Activated CD8-positive, alpha-beta memory T cell treated with anti-CD3 and anti-CD28 coated beads, Interleukin-2, amount 50 U/mL, for 48 hours (primary cell): ENCODE measurements around the gene MYCBP2.
A peak's percentile ranks its signal among the peaks of the same experiment; 100 is the strongest.
"Not testable (repeated sequence)": the region's sequence is repeated elsewhere in the genome, so short reads cannot be mapped to it uniquely, and the experiment has no call there.

Source experiments
- DNase-seq: peaks from one replicate; pipeline ENCODE4 v3.0.0-alpha.2; 2020

Gene MYCBP2

DNA sequence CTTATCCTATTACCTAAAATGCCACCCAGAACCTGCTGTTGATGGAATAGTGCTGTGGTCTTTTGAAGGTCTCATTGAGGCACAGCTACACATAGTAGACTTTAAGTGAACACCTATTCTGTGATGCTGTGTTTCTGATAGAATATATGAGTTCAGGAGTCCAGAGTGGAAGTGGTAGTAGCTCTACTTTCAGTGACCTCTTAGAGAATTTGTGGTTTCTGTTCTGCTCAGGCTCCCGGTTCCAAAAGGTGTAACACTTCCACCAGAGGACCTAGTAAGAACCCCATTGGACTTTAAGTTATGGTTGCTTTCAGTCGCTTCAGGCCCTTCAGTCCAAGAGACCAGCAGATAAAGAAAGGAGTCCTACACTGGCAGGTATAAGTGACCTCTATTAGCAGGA, 11.4 kb upstream of the MYCBP2 start:
- DNase-seq, result no peak

- DNase-seq, result no peak
Observed at GRCh38 chr13:77337159-77337558, 10.3 kb upstream of the MYCBP2 start.

GRCh38 chr13:77335543-77335942, 8.6 kb upstream of the MYCBP2 start:
- no peak for DNase-seq

DNA sequence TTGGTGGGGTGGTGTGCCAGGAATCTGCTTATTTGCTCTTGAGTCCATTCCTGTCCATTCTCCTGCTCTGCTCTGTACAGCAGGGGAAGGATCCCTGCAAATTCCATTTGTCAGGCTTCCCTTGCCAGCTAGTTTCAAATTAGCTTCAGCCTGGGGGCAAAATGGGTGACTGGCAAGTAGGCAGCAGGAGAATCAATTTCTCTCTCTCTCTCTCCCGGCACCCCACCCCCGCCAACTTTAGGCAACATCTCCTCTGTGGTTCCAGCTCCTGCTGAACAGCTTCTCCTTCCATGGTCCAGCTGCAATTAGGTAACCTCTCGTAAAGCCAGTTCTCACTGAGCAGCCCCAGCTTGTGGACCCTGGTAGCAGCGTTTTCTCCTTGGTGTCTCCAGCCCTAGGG, 6.7 kb upstream of the MYCBP2 start:
- no peak for DNase-seq

- DNase-seq, result no peak
Observed at GRCh38 chr13:77331421-77331820, 4.5 kb upstream of the MYCBP2 start.

GRCh38 chr13:77329911-77330584, 3.2 kb upstream of the MYCBP2 start:
- DNase-seq, result no peak

GRCh38 chr13:77329133-77329910, 2.4 kb upstream of the MYCBP2 start:
- peak; percentile 90 for DNase-seq

GRCh38 chr13:77328819-77329132, 1.9 kb upstream of the MYCBP2 start:
- no peak for DNase-seq

DNA sequence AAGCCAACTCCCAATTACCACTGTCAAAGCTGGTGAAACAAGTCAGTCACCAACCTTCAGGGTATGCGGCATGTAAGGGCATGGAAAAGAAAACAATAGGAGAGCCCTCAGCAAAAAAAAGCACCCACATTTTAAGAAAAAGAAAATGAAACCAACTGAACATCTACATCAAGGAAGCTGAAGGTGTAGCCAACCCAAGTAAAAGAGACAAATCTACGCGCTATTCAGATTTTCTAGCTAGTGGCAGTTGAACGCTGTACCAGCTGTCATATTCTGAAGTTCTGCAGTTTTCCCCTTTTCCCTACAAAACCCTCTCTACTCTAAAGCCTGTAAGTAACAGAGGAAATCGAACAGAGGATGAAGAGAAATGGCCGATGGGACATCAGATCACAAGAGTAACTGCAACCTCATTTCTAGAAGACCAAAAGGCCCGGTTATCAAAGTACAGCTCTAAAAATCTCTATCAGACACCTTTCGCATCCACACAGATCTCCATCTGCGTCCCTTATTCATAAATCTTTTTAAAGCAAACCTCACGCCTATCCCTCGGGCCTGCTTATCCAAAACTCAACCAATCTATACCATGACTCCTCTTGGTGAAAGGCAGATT, 1.4 kb downstream of the MYCBP2 start:
- DNase-seq, result no peak

DNA sequence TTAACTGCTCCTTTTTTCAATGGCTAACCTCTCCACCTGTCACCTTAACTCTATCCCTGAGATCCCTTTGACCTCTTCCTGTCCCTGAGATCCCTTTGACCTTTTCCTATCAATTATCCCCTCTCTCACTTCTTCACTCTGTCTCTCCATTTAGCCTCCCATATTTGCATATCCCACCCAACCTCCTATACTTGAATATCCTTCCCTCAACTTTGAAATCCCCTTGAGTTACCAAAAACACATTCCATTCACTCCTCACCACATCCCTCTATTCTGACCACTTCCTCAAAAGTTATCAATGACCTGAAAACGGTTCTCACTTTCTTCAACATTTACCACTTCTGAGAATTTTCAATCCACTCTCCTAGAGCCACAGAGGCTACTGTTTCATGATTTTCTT, 3.0 kb downstream of the MYCBP2 start:
- DNase-seq, result no peak

DNA sequence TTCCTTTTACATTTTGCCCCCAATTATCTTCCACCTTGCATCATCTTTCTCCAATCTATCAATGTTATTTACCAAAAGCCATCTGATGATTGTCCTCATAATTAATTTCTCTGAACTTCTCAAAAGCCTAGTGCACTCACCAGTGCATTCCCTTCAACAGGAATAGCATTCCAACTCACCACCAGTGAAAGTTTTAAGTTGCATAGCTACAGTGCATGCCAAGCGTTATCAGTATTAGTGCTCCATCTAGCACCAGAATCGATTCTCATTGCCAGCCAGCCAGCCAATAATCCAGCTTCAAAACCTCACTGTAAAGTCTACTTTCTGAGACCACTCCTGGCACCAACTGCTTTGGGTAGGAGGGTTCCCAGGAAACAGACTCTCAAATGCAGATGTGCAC, 7.4 kb downstream of the MYCBP2 start:
- DNase-seq, result no peak

DNA sequence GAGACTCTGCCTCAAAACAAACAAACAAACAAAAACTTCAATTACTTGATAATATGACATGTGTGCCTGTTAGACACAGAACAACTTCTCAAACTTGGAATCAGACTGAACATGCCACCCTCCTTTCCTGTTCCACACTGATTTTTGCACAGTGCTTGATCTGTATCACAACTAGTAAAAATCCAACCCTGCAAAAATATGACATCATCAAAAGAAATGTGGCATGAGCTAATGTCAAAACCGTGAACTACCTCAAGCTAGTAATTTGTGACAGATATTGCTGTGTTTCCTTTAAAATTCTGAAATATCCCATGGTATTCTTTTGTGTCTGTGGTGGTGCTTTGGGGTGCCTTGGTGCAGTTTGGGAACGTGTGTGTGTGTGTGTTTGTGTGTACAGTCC, 8.2 kb downstream of the MYCBP2 start:
- DNase-seq, result no peak

DNA sequence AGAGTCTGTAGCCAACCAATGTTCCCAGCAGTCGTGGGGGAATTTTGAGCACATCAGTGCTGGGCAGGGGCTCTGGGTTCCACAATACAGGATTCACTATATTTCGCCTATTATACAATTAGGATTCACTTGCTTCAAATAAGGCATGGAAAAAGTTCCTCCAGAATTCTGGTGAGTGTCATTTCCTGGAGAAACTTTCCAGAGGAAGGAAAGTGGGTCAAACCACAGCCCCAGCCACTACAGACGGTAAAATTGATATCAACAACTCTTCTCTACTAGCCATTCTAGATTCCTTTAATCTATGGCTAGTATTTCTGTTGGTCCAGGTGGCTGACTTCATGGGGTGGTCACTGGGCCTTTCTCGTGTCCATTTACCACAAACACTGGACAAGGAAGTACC, 10.5 kb downstream of the MYCBP2 start:
- no peak for DNase-seq

DNA sequence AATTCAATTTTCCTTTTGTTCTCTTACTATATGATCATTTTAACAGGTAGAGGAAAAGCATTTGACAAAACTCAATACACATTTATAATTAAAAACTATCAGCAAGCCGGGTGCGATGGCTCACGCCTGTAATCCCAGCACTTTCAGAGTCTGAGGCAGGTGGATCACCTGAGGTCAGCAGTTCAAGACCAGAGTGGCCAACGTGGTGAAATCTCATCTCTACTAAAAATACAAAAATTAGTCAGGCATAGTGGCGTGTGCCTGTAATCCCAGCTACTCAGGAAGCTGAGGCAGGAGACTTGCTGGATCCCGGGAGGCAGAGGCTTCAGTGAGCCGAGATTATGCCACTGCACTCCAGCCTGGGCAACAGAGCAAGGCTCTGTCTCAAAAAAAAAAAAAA, 11.4 kb downstream of the MYCBP2 start:
- not testable (repeated sequence) for DNase-seq

DNA sequence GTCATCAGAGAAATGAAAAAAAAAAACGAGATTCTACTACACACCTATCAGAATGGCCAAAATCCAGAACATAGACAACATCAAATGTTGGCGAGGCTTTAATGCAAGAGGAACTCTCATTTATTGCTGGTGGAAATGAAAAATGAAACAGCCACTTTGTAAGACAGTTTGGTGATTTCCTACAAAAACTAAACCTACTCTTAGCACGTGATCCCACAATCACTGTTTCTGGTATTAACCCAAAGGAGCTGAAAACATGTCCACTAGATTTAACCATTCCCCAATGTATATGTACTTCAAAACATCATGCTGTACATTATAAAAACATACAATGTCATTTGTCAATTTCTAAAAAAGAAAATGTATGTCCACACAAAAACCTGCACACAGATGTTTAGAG, 13.0 kb downstream of the MYCBP2 start:
- DNase-seq, result no peak

DNA sequence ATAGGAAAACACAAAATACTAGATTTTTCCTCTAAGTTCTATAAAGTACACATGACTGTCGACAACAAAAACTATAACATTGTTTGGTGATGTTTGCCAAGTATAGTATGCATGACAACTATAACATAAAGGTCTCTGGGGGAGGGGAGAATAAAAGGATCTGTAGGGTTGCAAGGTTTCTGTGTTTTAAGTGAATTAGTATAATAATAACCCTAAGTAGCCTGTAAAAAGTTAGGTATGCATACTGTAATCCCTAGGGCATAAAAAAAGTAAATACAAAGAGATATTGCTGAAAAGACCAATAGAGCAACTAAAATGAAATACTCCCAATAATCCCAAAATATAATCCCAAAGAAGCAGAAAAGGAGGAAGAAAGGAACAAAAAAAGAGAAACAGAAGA, 14.6 kb downstream of the MYCBP2 start:
- DNase-seq, result no peak

DNA sequence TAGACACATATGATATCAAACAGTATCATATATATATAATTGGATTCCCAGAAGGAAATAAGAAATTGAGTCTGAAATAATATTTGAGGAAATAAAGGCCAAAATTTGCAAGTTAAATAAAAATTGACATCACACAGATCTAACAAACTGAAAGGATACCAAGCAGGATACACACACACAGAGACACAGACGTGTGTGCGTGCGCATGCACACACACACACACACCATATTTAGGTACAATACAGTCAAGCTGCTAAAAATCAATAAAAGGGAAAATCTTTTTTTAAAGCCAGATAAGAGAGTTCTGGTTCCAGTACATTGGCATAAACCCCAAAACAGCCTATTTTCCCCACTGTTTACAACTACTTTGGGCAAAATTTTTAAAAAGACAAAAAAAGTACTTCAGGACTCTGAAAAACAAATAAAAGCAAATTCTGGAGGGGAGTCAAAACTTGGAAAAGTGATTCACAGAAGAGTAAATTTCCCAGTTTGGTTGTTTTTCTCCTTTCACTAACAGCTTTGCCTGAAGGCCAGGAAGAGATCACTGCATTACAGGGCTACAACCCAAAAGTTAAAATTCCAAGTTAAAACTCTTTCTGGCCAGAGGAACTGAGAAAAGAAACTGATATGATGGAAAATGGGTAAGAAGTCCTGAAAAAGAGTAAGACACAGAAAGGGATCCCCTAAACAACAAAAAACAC, 16.2 kb downstream of the MYCBP2 start:
- DNase-seq, result no peak

GRCh38 chr13:77310161-77310560, 16.7 kb downstream of the MYCBP2 start:
- no peak for DNase-seq

GRCh38 chr13:77309254-77309653, 17.6 kb downstream of the MYCBP2 start:
- DNase-seq, result no peak

- DNase-seq, result no peak
Observed at GRCh38 chr13:77306458-77306857, 20.4 kb downstream of the MYCBP2 start.

DNA sequence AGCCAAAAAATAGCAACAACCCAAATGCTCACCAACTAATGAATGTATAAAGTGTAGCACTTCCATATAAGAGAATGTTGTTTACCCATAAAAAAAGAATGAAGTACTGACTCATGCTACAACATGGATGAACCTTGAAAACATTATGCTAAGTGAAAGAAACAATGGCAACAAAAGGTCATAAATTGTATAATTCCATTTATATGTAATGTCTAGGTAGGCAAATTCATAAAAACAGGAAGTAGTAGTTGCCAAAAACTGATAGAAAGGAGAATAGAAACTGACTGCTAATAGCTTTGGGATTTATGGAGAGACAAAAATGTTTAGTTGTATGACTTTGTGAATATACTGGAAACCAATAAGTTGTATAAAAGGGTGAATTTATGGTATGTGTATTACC, 21.6 kb downstream of the MYCBP2 start:
- no peak for DNase-seq

DNA sequence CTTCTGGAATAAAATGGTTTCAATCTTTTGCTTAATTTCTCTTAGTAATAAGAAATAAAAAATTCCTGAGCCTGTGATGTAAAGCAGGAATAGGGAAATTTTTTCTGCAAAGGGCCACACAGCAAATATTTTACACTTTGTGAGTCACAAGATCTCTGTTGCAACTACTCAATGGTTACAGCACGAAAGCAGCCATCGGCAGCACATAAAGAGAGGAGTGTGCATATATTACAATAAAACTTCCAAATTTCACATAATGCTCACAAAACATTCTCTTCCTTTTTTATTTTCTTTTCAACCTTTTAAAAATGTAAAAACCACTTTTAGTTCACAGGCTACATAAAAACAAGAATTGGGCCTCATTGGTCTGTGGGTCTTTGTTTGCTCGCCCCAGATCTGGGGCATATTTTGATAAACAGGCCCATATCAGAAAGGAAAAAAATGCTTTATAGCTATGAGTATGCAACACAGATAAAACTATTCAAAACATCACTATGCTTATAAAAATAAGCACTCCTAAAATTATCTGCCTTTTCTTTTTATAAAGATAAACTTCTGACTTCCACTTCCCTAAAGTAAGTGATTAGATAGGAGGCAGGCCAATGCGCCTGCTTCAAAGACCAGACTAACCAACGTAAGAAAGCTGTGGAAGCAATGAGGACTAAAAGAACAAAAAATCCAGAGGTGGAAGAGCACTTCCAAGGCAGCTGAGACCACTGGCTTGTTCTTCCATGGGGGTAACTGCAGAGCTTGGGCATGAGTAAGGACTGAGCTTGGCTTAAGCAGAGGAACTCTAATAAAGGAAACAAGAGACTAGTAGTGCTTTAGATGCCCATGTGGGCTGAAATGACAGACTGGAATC, 26.5 kb downstream of the MYCBP2 start:
- DNase-seq, result no peak

- no peak for DNase-seq
Observed at GRCh38 chr13:77299587-77299986, 27.3 kb downstream of the MYCBP2 start.
